Measurements from ENCODE around the gene SPON1. TPM values are rescaled to one million over a fixed set of nuclear protein-coding genes. Genes with fewer than 3 reads are reported as not detected.

The SPON1 gene
- total and polyA plus RNA-seq, 4 donors: 0.72 to 4.9 (median 1.2) TPM

DNA sequence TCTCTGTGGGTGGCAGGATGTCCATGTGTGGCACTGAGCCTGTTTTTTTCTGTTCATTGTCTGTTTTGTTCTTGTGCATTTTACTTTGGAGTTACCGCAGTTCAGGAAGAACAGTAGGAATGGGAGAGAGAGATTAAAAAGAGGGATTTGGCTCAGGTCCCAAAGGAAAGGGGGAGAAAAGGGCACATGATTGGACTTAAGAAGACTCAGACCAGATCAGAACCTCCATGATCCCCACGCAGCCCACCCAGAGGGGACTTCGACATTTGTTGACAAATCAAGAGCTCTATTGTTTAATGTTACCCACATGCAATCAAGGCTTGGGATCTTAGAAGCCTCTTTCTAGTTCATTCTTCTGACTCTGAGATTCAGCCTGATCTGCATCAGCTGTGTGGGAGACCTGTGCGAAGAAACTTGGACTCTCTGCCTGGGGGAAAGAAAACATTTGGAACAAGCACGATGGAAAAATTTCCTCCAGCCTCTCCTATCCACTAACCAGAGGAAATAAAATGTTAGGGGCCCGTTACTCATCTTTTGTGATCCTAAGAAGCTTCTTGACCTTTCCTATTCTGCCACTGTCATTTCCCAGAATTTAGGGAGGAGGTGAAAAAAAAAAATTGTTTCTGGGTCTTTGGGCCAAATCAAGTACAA is 119.2 kb downstream of the SPON1 start:
- Histone ChIP-seq H3K4me1 (ENCODE audit: control insufficient read depth in 4 of 4, insufficient read depth in 4 of 4, low read length in 3 of 4) (no peaks in the 10 kb centered on the region), H3K27ac (ENCODE audit: low read depth in 1 of 2, low read length in 2 of 2) (no peak overlapping the region), H3K27me3 (ENCODE audit: control insufficient read depth in 4 of 4, insufficient read depth in 4 of 4, low read length in 3 of 4) (peaks cover 0 to 14% (median 0%) of the 10 kb centered on the region in 4 donors), H3K9me3 (ENCODE audit: control insufficient read depth in 4 of 4, low read length in 3 of 4) (no peaks in the 10 kb centered on the region), H3K4me3 (ENCODE audit: low read depth in 1 of 3, low read length in 3 of 3) (no peak overlapping the region), H3K36me3 (ENCODE audit: control insufficient read depth in 4 of 4, insufficient read depth in 3 of 4, low read depth in 1 of 4, low read length in 3 of 4) (no peaks in the 10 kb centered on the region), H3K9ac (ENCODE audit: low read depth in 1 of 2, low read length in 2 of 2) (no peak overlapping the region)
- no peak for TF ChIP-seq TAF1 (conservative IDR thresholded peaks at IDR 0.05)
- TF ChIP-seq FOXA1 (IDR thresholded peaks at IDR 0.05): no peak
- TF ChIP-seq, protein P1, sequence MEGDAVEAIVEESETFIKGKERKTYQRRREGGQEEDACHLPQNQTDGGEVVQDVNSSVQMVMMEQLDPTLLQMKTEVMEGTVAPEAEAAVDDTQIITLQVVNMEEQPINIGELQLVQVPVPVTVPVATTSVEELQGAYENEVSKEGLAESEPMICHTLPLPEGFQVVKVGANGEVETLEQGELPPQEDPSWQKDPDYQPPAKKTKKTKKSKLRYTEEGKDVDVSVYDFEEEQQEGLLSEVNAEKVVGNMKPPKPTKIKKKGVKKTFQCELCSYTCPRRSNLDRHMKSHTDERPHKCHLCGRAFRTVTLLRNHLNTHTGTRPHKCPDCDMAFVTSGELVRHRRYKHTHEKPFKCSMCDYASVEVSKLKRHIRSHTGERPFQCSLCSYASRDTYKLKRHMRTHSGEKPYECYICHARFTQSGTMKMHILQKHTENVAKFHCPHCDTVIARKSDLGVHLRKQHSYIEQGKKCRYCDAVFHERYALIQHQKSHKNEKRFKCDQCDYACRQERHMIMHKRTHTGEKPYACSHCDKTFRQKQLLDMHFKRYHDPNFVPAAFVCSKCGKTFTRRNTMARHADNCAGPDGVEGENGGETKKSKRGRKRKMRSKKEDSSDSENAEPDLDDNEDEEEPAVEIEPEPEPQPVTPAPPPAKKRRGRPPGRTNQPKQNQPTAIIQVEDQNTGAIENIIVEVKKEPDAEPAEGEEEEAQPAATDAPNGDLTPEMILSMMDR (IDR thresholded peaks at IDR 0.05; ENCODE audit: low read depth, low read length, missing input control): no peak
- TF ChIP-seq, protein P2, sequence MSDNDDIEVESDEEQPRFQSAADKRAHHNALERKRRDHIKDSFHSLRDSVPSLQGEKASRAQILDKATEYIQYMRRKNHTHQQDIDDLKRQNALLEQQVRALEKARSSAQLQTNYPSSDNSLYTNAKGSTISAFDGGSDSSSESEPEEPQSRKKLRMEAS (IDR thresholded peaks at IDR 0.05): no peak
- TF ChIP-seq, protein P3, sequence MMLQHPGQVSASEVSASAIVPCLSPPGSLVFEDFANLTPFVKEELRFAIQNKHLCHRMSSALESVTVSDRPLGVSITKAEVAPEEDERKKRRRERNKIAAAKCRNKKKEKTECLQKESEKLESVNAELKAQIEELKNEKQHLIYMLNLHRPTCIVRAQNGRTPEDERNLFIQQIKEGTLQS (IDR thresholded peaks at IDR 0.05): no peak
- no peak for TF ChIP-seq NR2F2 (IDR thresholded peaks at IDR 0.05)
- no peak for TF ChIP-seq RXRA (IDR thresholded peaks at IDR 0.05)
- no peak for TF ChIP-seq SP1 (IDR thresholded peaks at IDR 0.05)
- TF ChIP-seq JUND (IDR thresholded peaks at IDR 0.05): no peak
- TF ChIP-seq GABPA (IDR thresholded peaks at IDR 0.05 in 1 of 2, conservative IDR thresholded peaks at IDR 0.05 in 1 of 2): no peak
- TF ChIP-seq, protein P4, sequence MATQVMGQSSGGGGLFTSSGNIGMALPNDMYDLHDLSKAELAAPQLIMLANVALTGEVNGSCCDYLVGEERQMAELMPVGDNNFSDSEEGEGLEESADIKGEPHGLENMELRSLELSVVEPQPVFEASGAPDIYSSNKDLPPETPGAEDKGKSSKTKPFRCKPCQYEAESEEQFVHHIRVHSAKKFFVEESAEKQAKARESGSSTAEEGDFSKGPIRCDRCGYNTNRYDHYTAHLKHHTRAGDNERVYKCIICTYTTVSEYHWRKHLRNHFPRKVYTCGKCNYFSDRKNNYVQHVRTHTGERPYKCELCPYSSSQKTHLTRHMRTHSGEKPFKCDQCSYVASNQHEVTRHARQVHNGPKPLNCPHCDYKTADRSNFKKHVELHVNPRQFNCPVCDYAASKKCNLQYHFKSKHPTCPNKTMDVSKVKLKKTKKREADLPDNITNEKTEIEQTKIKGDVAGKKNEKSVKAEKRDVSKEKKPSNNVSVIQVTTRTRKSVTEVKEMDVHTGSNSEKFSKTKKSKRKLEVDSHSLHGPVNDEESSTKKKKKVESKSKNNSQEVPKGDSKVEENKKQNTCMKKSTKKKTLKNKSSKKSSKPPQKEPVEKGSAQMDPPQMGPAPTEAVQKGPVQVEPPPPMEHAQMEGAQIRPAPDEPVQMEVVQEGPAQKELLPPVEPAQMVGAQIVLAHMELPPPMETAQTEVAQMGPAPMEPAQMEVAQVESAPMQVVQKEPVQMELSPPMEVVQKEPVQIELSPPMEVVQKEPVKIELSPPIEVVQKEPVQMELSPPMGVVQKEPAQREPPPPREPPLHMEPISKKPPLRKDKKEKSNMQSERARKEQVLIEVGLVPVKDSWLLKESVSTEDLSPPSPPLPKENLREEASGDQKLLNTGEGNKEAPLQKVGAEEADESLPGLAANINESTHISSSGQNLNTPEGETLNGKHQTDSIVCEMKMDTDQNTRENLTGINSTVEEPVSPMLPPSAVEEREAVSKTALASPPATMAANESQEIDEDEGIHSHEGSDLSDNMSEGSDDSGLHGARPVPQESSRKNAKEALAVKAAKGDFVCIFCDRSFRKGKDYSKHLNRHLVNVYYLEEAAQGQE (IDR thresholded peaks at IDR 0.05): no peak
- no peak for TF ChIP-seq HNF4A (conservative IDR thresholded peaks at IDR 0.05)
- TF ChIP-seq, protein P5, sequence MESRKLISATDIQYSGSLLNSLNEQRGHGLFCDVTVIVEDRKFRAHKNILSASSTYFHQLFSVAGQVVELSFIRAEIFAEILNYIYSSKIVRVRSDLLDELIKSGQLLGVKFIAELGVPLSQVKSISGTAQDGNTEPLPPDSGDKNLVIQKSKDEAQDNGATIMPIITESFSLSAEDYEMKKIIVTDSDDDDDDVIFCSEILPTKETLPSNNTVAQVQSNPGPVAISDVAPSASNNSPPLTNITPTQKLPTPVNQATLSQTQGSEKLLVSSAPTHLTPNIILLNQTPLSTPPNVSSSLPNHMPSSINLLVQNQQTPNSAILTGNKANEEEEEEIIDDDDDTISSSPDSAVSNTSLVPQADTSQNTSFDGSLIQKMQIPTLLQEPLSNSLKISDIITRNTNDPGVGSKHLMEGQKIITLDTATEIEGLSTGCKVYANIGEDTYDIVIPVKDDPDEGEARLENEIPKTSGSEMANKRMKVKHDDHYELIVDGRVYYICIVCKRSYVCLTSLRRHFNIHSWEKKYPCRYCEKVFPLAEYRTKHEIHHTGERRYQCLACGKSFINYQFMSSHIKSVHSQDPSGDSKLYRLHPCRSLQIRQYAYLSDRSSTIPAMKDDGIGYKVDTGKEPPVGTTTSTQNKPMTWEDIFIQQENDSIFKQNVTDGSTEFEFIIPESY (IDR thresholded peaks at IDR 0.05): no peak
- TF ChIP-seq YY1 (IDR thresholded peaks at IDR 0.05): no peak
- TF ChIP-seq RAD21 (IDR thresholded peaks at IDR 0.05): no peak
- no peak for TF ChIP-seq EGR1 (IDR thresholded peaks at IDR 0.05; ENCODE audit: low read depth in 2 of 2)
- no peak for TF ChIP-seq HNF4G (IDR thresholded peaks at IDR 0.05)
- no peak for DNase-seq (ENCODE audit: low spot score)
- 63% methylated on average over 6 of the region's 6 CpGs for WGBS
